GM18868 (cell line): ENCODE measurements around the gene SDK1.
"Not testable (repeated sequence)": the region's sequence is repeated elsewhere in the genome, so short reads cannot be mapped to it uniquely, and the experiment has no call there.

Experiments used
- ATAC-seq: cut with Tn5 transposase; IDR thresholded peaks from one replicate; pipeline ENCODE4 v1.9.1; 2021; ENCODE audit warnings: mild to moderate bottlenecking, moderate library complexity; ENCODE audit not compliant: unreplicated experiment

SDK1 gene

DNA sequence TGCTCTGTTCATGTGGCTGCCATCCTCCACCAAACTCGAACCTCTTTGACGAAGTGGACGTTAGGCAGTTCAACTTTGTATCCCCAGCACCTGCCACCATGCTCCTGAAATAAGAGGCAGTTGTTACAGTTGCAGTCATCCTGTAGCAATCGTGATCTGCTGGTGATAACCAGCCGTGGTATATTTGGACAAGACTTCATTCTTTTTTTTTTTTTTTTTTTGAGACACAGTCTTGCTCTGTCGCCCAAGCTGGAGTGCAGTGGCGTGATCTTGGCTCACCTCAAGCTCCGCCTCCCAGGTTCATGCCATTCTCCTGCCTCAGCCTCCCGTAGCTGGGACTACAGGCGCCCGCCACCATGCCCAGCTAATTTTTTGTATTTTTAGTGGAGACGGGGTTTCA, 640.7 kb downstream of the SDK1 start:
- not testable (repeated sequence) for ATAC-seq

DNA sequence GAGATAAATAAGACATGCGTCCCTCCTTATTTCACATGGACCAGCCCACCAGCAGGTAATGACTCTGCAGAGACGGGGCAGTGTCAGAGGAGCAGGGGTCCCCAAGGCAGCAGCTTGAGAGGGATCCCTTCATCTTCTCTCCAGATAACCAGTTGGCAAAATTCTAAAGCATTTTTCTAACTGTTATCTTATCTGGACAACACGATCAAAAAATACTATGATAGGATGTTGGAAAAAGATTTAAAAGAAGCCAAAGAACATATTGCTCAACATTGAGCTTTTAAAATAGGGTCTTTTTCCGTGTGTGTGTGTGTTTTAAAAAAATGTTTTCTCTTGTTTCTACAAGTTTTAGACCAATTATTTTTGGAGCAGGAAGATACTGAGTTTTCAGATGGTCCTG, 641.2 kb downstream of the SDK1 start:
- no peak for ATAC-seq

DNA sequence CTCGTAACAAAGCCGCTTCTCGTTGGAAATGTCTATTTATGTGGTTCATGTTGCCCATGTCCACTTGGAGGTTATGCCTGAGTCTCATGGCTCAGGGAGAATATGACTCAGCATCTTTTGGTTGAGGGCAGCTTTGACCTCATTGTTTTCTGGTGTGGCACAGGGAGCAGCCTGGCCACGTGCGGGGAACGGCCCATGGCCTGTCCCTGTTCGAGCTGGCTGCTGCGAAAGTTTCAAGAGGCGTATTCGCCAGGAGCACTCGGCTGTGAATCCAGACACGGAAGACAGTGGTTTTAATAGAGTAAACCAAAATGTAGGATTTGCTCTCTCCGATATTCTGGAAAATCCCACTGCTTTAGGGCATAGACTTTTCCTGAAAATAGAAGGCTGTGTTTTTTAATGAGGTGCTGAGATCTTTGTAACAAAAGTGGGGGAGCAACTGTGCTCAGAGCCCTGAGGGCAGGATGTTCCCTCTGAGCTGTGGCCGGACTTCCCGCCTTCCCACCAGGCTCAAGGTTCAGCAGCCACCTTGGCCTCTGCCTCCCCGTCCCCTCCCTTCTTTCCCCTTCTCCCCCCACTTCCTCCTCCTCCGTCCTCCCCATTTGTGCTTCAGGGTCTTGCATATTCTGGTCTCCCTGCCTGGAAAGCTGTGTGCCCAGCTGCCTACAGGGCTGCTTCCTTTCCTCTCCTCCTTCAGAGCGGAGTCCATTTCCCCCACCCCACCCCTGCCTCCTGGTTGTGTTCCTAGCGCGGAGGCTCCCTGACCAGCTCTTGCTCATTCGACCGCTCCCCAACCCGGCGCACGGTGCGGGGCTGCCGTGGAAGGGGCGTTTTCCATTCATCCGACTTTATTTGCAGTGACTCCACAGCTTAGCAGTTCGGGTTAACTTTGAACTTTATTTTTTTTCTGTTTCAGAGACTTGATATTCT, 642.0 kb downstream of the SDK1 start:
- ATAC-seq: no peak

DNA sequence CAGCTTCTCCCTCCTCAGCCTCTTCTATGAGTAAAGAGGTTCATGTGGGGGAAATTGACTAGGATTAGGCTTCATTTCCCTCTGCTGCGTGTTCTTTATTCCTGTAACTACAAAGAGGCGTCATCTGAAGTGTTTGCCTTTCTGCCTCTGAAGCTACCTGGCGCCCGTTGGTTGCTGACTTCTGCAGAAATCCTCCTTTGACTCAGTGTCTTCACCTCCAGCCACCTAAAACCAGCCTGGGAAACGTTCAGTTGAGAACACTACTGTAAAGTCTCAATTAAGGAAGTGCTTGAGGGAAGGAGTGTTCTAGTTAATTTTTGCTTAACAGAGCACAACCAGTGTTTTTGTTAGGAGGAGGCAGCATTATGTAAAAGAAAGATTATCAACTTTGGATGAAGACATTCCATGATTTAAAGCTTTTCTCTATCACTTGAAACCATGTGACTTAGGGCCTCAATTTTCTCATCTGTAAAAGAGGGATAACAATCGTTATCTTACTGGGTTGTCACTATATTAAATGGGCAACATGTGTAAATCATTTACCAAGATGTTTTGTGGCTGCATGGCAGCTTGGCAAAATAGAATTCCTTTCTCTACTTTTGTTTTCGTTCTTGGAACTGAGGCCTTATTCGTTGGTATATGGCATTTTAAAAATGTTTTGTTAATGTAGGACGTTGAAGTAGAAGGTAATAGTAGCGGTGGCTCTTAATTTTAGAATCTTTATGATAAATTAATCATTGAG, 642.9 kb downstream of the SDK1 start:
- no peak for ATAC-seq

DNA sequence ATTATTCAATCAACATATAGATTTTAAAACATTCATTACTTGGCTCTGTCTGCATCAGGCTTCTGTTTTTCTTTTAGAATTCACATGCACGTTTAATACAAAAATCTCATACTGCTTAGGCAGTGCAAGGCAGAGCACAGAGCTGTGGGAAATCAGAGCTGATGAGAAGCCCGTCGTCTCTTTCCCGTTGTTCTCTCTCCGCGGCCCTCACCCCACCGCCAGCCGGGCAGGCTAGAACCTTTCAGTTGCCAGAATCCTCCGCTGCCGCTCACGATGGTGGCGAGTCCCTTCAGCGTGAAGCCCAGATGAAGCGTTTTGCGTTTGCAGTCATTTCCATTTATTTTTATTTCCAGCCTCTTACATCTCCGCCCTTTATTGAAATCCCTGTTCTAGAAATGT, 648.2 kb downstream of the SDK1 start:
- no peak for ATAC-seq

DNA sequence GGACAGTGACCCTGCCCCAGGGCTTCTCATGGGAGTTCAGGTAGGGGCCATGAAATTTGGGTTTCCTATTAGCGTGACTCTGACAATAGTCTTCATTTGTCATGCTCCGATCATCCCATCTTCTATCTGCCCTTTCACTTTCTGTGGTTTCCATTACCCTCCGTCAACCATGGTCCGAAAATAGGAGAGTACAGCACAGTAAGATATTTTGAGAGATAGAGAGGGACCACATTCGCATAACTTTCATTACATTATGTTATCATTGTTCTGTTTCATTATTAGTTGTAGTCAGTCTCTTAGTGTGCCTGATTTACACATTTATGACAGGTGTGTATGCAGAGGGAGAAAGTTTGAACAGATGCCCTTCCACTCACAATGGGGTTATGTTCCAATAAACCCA, 649.2 kb downstream of the SDK1 start:
- ATAC-seq: peak; percentile 52

DNA sequence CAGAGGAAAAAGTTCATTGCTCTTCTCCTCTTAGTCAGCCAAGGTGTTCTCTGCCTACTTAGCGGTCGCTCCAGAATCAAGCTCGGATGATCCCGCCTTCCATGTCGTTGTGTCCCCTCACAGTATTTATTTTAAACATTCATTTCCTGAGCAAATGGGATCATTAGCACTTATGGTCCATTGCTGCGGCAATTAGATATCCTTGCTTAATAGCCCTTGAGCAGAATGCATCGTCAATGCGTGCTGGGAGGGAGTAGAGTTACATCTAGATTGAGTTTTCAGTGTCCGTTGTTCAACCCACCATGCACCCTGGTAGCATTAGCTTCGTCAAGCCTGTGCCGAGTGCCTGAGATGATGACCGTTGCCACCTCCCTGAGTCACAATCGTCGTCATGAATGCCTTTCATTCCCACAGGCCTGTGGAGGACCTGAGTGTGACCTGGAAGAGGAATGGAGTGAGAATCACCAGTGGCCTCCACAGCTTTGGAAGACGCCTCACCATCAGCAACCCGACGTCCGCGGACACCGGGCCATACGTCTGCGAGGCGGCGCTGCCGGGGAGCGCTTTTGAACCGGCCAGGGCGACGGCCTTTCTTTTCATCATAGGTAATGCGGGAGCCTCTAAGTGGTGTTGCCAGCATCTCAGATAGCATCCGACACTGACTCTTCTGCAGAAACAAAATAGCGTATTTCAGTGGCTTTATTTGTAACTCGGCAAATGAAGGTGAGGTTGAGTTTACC, 650.4 kb downstream of the SDK1 start:
- ATAC-seq: no peak

DNA sequence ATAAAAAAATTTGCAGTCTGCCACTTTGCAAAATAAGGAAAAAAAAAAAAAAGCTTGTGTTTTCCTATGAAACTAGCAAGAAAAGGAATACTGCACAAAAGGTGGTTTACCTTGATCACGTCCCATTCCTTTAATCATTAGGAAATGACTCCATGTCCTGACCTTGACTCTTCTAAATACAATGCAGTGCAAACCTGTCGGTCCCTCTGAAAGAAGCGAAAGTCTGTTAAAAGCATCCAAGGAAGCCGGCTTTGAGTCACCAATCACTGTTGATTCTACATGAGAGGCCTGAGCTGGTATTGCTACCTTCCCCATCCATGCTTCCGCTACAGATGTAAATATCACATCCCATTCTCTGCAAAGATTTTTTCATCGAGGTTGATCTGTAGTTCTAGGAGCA, 652.1 kb downstream of the SDK1 start:
- ATAC-seq: no peak

DNA sequence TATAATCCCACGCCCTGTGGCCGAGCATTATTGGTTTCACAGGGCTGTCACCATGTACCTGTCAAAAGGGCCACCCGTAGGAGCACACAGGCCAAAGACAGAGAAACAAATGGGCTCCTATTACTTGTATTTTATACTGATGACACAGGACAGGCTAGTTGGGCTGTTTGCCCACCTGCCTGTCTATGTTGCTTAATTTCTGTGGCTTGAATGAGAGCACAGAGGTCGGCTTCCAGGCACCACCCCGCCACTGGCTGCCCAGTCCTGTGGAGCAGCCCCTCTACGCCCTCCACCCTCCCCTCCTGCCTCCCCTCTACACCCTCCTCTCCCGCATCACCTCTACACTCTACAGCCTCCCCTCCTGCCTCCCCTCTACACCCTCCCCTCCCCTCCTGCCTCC, 652.9 kb downstream of the SDK1 start:
- no peak for ATAC-seq

DNA sequence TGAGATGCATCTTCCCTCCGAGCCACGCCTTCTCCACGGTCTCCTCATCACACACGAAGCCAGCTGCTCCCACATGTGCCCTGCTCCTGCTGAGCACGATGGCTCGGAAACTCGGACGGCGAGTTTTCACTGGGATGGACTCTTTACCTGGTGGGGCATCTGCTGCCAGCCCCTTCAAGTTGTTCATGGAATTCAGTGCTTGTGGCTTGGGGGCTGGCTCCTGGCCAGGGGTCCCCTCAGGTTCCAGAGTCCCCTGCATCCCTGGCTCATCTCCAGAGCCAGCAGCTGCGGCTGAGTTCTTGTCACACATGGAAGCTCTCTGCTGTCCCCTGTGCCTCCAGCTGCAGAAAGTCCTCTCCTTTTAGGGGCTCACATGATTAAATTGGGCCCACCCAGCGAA, 654.0 kb downstream of the SDK1 start:
- no peak for ATAC-seq

DNA sequence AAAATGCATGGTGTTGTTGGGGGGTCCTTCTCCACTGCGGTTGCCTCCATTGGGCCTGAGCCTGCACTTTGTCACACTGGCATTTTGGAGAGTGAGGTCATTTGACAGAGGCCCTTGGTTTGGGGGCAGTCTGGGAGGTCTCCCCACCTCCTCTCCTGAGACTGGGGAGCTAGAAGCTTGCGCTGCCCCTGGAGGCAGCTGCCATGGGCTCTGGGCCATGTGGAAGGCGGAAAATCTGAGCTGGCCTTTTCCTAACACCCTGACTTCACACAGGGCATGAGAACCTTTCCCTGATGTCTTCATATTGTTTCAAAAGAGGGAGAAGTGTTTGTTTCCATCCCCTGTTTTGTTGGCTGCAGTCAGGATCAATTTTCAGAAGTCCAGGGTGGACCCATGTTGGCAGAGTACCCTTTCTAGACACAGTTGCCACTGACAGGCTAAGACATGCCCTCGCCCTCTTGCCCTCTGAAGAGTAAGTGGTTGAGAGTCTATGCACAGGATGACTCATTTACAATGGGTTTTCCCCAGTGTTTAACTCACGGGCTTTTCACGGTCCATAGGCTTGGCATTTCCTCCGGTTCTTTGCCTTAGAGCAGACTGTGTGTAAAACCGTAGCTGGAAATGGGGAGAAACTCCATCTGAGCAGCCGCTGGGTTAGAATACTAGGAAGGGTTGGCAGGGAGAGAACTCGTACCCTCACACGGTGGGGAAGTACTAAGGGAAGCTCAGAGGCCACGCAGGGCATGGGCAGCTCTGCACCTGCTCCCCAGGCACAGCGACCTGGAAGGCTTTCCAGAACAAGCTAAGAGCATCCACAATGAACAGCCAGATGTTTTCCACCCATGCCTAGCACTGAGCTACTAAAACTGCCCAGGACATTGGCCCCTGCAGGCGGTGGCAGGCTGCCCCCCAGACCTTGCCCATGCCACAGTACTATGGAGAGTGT, 655.0 kb downstream of the SDK1 start:
- peak; percentile 90 for ATAC-seq

DNA sequence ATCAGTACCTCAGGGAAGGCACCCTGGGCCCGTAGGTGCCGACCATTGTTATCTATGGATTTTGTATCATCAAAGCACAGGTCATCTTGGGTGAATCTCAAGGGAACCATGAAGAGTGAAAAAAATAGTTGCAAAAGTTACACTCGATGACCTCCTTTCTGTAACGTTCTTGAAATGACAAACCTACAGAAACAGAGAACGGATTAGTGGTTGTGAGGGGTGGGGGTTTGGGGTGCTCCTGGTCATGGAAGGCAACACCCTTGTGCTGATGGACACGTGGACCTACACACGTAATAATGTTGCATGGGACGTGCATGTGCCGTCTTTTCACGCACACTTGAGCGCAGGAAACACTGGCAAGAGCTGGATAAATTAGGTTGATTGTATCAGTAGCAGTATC, 655.9 kb downstream of the SDK1 start:
- peak; percentile 48 for ATAC-seq

DNA sequence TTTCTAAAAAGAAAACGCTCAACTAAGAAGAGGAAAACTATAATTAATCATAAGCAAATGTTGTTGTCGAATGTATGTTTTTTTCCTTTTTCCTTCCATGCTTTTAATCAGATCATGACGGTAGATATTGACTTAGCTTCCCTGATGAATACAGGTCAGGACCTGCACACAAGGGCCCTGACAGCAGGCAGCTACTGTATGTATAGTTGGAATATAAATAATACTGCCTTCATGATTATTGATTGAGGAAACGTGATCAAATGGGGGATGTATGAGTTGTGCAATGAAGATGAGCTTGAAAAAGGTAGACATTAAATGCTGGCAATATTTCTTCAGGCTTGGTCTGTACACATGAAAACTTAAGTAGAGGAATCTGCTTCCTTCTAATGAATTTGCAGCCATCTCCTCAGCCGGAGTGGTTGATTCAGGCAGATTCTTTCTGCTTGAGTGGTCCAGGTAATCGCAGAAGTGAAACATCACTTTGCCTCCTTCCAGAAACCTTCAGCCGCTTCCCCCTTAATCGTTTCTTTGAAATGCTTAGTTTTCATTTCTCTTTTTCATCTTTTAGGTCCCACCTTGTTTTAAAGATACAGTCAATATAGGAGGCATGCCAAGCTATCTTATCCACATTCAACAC, 656.5 kb downstream of the SDK1 start:
- ATAC-seq: peak; percentile 40

DNA sequence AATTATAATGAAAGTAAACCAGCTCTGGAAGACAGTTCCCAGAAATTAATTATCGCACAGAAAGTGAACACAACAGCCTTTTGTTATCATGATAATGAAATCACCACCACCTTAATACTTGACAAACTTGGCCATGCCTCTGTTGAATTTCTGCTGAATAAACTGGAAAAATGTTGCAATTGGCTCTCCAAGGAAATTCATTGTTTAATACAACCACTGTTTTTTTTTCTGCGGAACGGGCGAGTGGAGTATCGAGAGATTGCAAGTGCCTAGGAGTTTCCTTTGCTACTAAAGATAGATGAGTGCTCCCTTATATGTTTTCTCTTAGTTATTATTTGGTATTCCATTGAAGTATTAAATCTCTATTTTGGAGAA, 657.0 kb downstream of the SDK1 start:
- no peak for ATAC-seq

DNA sequence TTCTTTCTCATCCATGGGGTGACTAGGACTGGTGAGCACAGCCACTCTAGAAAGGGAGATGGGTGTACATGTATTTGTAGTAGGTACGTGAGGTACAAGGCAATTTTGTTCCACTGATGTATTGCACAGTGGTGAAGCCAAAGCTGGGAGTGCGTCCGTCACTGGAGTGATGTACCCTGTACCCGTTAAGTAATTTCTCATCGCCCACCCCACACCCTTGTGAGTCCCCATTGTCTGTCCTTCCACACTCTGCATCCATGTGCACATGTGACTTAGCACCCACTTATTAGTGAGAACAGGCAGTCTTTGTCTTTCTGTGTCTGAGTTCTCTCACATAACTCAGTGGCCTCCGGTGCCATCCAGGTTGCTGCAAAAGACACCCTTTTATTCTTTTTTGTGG, 658.3 kb downstream of the SDK1 start:
- no peak for ATAC-seq

DNA sequence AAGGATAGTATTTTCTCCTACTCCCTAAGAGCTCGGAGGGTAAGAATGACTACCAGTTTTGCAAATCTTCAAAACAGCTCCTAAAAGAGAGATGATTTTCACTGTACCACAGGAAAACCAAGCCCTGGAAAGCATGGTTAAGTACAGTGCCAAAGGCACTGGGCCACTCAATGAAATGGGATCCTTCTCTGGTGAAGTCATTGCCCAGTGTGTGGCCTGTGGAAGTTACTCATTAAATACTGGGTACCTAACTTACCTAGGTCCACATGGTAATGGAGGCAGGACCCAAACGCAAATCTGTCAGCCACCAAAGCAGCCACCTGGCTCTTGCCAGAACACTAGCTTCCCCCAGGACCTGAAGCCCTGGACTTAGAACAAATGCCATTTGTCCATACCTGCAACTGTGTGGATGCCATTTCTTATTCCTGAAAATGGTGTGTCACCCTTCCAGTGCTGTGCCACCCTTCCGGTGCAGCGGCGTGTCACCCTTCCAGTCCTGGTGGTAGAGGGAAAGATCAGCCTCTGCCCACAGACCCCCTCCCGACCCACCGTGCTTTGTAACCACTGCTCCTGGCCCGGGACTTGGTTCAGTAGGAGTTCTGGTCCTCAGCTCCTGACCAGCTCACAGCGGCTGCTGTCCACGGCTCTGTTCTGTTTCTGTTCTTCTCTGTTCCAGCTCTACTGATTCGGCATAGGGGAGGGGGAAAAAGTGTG, 659.2 kb downstream of the SDK1 start:
- ATAC-seq: no peak

DNA sequence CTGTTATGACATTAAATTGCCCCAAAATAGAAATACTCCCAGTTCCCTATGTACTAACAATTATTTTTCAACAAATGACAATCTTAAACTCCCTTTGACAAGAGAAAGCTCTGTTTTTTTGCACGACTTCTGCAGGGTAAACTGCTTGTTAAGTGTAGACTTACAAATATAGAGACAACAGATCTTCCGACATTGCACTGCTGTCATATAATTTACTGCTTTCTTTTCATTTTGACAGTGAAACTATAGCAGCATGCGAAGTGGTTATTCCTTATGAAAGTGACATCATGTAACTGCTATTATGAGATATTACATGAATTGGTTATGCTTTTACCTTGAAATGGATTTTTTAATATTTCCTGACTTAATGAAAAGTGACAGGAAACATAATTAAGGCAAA, 659.9 kb downstream of the SDK1 start:
- no peak for ATAC-seq

DNA sequence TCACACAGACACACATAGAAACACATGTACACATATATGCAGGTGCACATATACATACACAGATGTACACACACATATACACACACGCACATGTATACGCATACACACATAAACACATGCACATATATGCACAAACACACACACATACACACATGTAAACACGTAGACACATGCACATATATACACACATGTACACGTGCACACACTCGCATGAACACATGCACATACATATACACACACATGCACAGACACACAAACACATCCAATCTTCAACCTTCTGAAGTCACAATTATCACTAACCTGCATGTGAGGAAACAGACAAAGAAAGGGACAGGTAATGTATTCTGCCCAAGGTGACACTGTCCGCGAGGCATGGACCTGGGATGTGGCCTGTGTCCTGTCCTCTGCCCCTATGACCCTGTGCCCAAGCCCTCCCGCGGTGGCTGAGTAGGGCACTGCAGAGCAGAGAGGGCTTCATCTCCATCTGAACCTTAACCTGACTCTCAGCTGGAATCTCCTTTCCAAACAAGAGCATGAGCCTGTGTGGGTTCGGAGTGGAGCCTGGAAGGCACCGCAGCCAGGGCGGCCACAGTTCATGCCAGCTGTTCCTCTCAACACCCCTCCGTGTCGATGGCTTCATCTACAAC, 660.9 kb downstream of the SDK1 start:
- ATAC-seq: no peak

DNA sequence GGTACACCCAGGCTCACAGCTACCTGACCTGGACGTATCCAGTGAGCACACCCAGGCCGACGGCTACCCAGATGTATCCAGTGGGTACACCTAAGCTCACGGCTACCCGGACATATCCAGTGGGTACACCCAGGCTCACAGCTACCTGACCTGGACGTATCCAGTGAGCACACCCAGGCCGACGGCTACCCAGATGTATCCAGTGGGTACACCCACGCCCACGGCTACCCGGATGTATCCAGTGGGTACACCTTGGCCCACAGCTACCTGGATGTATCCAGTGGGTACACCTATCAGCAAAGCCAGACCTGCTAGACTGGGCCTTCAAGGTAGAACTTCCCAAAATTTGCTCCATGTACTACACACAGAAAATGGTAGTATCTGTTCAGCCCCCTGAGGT, 662.7 kb downstream of the SDK1 start:
- ATAC-seq: not testable (repeated sequence)
